Naive B cell (primary cell): ENCODE data around the gene STEAP2. TPM values are rescaled to one million over a fixed set of nuclear protein-coding genes. Genes with fewer than 3 reads are reported as not detected.

Source experiments
- ATAC-seq, 2 donors: fragments of 150-1000 bp; cut with Tn5 transposase; 2 replicates each; pipeline ENCODE4 v1.10.0; 2021; ENCODE audit warnings: low read depth in 2 of 2, mild to moderate bottlenecking in 2 of 2, moderate library complexity in 2 of 2
- DNase-seq: peaks from one replicate; pipeline ENCODE4 v3.0.0; 2022
- H3K27ac Mint-ChIP-seq, 6 donors: one replicate each; pipeline ENCODE4 v1.8.0; 2020 to 2022; ENCODE audit warnings: mild to moderate bottlenecking in 6 of 6, mixed read lengths in 6 of 6, moderate library complexity in 5 of 6, inconsistent platforms in 2 of 6
- H3K27me3 Mint-ChIP-seq, 3 donors: one replicate each; pipeline ENCODE4 v1.8.0; 2021 to 2022; ENCODE audit warnings: mixed read lengths in 3 of 3, mild to moderate bottlenecking in 1 of 3
- H3K36me3 Mint-ChIP-seq, 2 donors: one replicate each; pipeline ENCODE4 v1.8.0; 2020 to 2022; ENCODE audit warnings: mixed read lengths in 2 of 2, inconsistent platforms in 1 of 2, mild to moderate bottlenecking in 1 of 2
- H3K4me1 Mint-ChIP-seq, 3 donors: one replicate each; pipeline ENCODE4 v1.8.0; 2020 to 2022; ENCODE audit warnings: mixed read lengths in 3 of 3, inconsistent platforms in 1 of 3, mild to moderate bottlenecking in 1 of 3, moderate library complexity in 1 of 3
- H3K4me3 Mint-ChIP-seq, 8 donors: one replicate each; pipeline ENCODE4 v1.8.0; 2020 to 2022; ENCODE audit warnings: mild to moderate bottlenecking in 8 of 8, mixed read lengths in 8 of 8, moderate library complexity in 8 of 8, inconsistent platforms in 2 of 8
- H3K9me3 Mint-ChIP-seq, 7 donors: one replicate each; pipeline ENCODE4 v1.8.0; 2020 to 2022; ENCODE audit warnings: mixed read lengths in 7 of 7, mild to moderate bottlenecking in 5 of 7, inconsistent platforms in 2 of 7, moderate library complexity in 1 of 7
- polyA plus RNA-seq, 6 donors: library from polyadenylated mRNA; unstranded; fragments of 300-500 nt; fragmentation: Illumina TruSeq; gene quantifications; one replicate each; pipeline ENCODE4 v1.2.3, GENCODE V29; 2021; ENCODE audit warnings: low read depth in 6 of 6

The STEAP2 gene
- polyA plus RNA-seq, 6 donors from 2014 or later, result not detected

GRCh38 chr7:90209776-90210175, 1.8 kb upstream of the STEAP2 start:
- ATAC-seq (no peak), DNase-seq (no peak)
- Mint-ChIP-seq H3K27me3 (peaks cover 0 to 24% (median 23%) of the 10 kb centered on the region in 3 donors), H3K4me3 (no peak overlapping the region), H3K9me3 (peaks cover 0 to 5% (median 0%) of the 10 kb centered on the region in 7 donors), H3K4me1 (peaks cover 0 to 6% (median 3%) of the 10 kb centered on the region in 3 donors), H3K27ac (no peak overlapping the region), H3K36me3 (no peaks in the 10 kb centered on the region)

GRCh38 chr7:90210475-90210874, 1.1 kb upstream of the STEAP2 start:
- Mint-ChIP-seq H3K9me3 (peaks cover 0 to 3% (median 0%) of the 10 kb centered on the region in 7 donors), H3K4me1 (peaks cover 0 to 6% (median 3%) of the 10 kb centered on the region in 3 donors), H3K4me3 (no peak overlapping the region), H3K27ac (no peak overlapping the region), H3K27me3 (peaks cover 0 to 24% (median 23%) of the 10 kb centered on the region in 3 donors), H3K36me3 (no peaks in the 10 kb centered on the region)
- DNase-seq, result no peak
- ATAC-seq, result no peak

- Mint-ChIP-seq H3K27ac (no peak overlapping the region), H3K4me3 (peak overlapping the region in 2 of 8 donors; percentile 23 to 55)
- no peak for ATAC-seq
These were observed 559 bp upstream of the STEAP2 start for GRCh38 chr7:90210981-90211380.

GRCh38 chr7:90212149-90212495, 582 bp downstream of the STEAP2 start:
- Mint-ChIP-seq H3K36me3 (no peaks in the 10 kb centered on the region), H3K27ac (no peak overlapping the region), H3K9me3 (peaks cover 0 to 5% (median 0%) of the 10 kb centered on the region in 7 donors), H3K4me3 (no peak overlapping the region), H3K27me3 (peaks cover 0 to 29% (median 19%) of the 10 kb centered on the region in 3 donors), H3K4me1 (peaks cover 0 to 6% (median 3%) of the 10 kb centered on the region in 3 donors)
- ATAC-seq, result no peak
- DNase-seq, result no peak

More at GRCh38 chr7:90210981-90211380, 559 bp upstream of the STEAP2 start:
- Mint-ChIP-seq H3K9me3 (peaks cover 0 to 3% (median 0%) of the 10 kb centered on the region in 7 donors), H3K27me3 (peaks cover 0 to 25% (median 23%) of the 10 kb centered on the region in 3 donors), H3K36me3 (no peaks in the 10 kb centered on the region), H3K4me1 (peaks cover 0 to 6% (median 3%) of the 10 kb centered on the region in 3 donors)
- no peak for DNase-seq

- no peak overlapping the region for H3K4me3 Mint-ChIP-seq
- H3K27ac Mint-ChIP-seq, result no peak overlapping the region
- ATAC-seq (no peak), DNase-seq (no peak)
- peaks cover 0 to 6% (median 0%) of the 10 kb centered on the region in 7 donors for H3K9me3 Mint-ChIP-seq
- H3K27me3 Mint-ChIP-seq, result peaks cover 0 to 31% (median 16%) of the 10 kb centered on the region in 3 donors
- peaks cover 0 to 6% (median 3%) of the 10 kb centered on the region in 3 donors for H3K4me1 Mint-ChIP-seq
- H3K36me3 Mint-ChIP-seq, result no peaks in the 10 kb centered on the region
These were observed 2.0 kb downstream of the STEAP2 start for GRCh38 chr7:90213521-90213920.

- Mint-ChIP-seq H3K36me3 (no peaks in the 10 kb centered on the region), H3K27ac (no peak overlapping the region), H3K27me3 (peaks cover 0 to 38% (median 14%) of the 10 kb centered on the region in 3 donors), H3K9me3 (peaks cover 0 to 6% (median 2%) of the 10 kb centered on the region in 7 donors), H3K4me3 (no peak overlapping the region), H3K4me1 (peaks cover 0 to 1% (median under 1%) of the 10 kb centered on the region in 3 donors)
- ATAC-seq, result no peak
- DNase-seq, result no peak
These were observed 4.6 kb downstream of the STEAP2 start for GRCh38 chr7:90216080-90216674.

- Mint-ChIP-seq H3K4me3 (no peak overlapping the region), H3K36me3 (no peaks in the 10 kb centered on the region), H3K4me1 (no peaks in the 10 kb centered on the region), H3K27me3 (peaks cover 0 to 33% (median 13%) of the 10 kb centered on the region in 3 donors), H3K9me3 (peaks cover 0 to 6% (median 2%) of the 10 kb centered on the region in 7 donors), H3K27ac (no peak overlapping the region)
- no peak for DNase-seq
- no peak for ATAC-seq
These were observed 5.2 kb downstream of the STEAP2 start for GRCh38 chr7:90216771-90217170.

GRCh38 chr7:90222390-90222789, 10.8 kb downstream of the STEAP2 start:
- Mint-ChIP-seq H3K27ac (no peak overlapping the region), H3K4me3 (no peak overlapping the region), H3K27me3 (peaks cover 17 to 54% (median 25%) of the 10 kb centered on the region in 3 donors), H3K4me1 (no peaks in the 10 kb centered on the region), H3K9me3 (peaks cover 0 to 4% (median 0%) of the 10 kb centered on the region in 7 donors), H3K36me3 (no peaks in the 10 kb centered on the region)
- no peak for ATAC-seq
- no peak for DNase-seq

- DNase-seq, result no peak
- no peak overlapping the region for H3K4me3 Mint-ChIP-seq
- H3K27me3 Mint-ChIP-seq, result peaks cover 17 to 51% (median 25%) of the 10 kb centered on the region in 3 donors
- H3K36me3 Mint-ChIP-seq, result no peaks in the 10 kb centered on the region
- H3K9me3 Mint-ChIP-seq, result peaks cover 0 to 4% (median 0%) of the 10 kb centered on the region in 7 donors
- ATAC-seq, result no peak
- H3K4me1 Mint-ChIP-seq, result no peaks in the 10 kb centered on the region
- H3K27ac Mint-ChIP-seq, result no peak overlapping the region
These were observed 11.5 kb downstream of the STEAP2 start for GRCh38 chr7:90222811-90223725.

- no peaks in the 10 kb centered on the region for H3K4me1 Mint-ChIP-seq
- H3K36me3 Mint-ChIP-seq, result no peaks in the 10 kb centered on the region
- peaks cover 0 to 4% (median 0%) of the 10 kb centered on the region in 7 donors for H3K9me3 Mint-ChIP-seq
- DNase-seq, result no peak
- ATAC-seq, result no peak
- H3K27me3 Mint-ChIP-seq, result peaks cover 17 to 54% (median 33%) of the 10 kb centered on the region in 3 donors
- H3K4me3 Mint-ChIP-seq, result no peak overlapping the region
- H3K27ac Mint-ChIP-seq, result no peak overlapping the region
These were observed 12.7 kb downstream of the STEAP2 start for GRCh38 chr7:90224195-90224594.

GRCh38 chr7:90225181-90225580, 13.6 kb downstream of the STEAP2 start:
- no peak overlapping the region for H3K27ac Mint-ChIP-seq
- H3K27me3 Mint-ChIP-seq, result peaks cover 18 to 45% (median 33%) of the 10 kb centered on the region in 3 donors
- H3K4me3 Mint-ChIP-seq, result no peak overlapping the region
- DNase-seq (no peak), ATAC-seq (no peak)
- no peaks in the 10 kb centered on the region for H3K4me1 Mint-ChIP-seq
- H3K9me3 Mint-ChIP-seq, result peaks cover 0 to 1% (median 0%) of the 10 kb centered on the region in 7 donors
- H3K36me3 Mint-ChIP-seq, result no peaks in the 10 kb centered on the region

- H3K9me3 Mint-ChIP-seq, result peaks cover 0 to 1% (median 0%) of the 10 kb centered on the region in 7 donors
- H3K36me3 Mint-ChIP-seq, result no peaks in the 10 kb centered on the region
- H3K27me3 Mint-ChIP-seq, result peaks cover 14 to 41% (median 33%) of the 10 kb centered on the region in 3 donors
- H3K4me1 Mint-ChIP-seq, result no peaks in the 10 kb centered on the region
- no peak overlapping the region for H3K4me3 Mint-ChIP-seq
- H3K27ac Mint-ChIP-seq, result no peak overlapping the region
- no peak for ATAC-seq
- no peak for DNase-seq
These were observed 14.1 kb downstream of the STEAP2 start for GRCh38 chr7:90225601-90226000.

GRCh38 chr7:90227259-90227658, 15.7 kb downstream of the STEAP2 start:
- Mint-ChIP-seq H3K4me1 (no peaks in the 10 kb centered on the region), H3K36me3 (no peaks in the 10 kb centered on the region), H3K4me3 (no peak overlapping the region), H3K27ac (no peak overlapping the region), H3K9me3 (no peaks in the 10 kb centered on the region), H3K27me3 (peaks cover 13 to 33% (median 30%) of the 10 kb centered on the region in 3 donors)
- ATAC-seq (no peak), DNase-seq (no peak)
